Pancreas (tissue), 10 donors: Measurements from ENCODE around the gene S100A16. TPM values are rescaled to one million over a fixed set of nuclear protein-coding genes. Genes with fewer than 3 reads are reported as not detected.
"Not testable (repeated sequence)": the region's sequence is repeated elsewhere in the genome, so short reads cannot be mapped to it uniquely, and the experiment has no call there.

Source experiments
- ATAC-seq, 4 donors: fragments of 200-7000 bp; cut with Tn5 transposase; one replicate each; pipeline versions ENCODE4 v1.8.0 to v1.9.1; 2020; ENCODE audit warnings: mild to moderate bottlenecking in 4 of 4, moderate library complexity in 4 of 4
- DNase-seq, 6 donors: peaks; one replicate each; pipeline ENCODE4 v3.0.0-alpha.2; 2020
- FAIRE-seq: peaks from 2 replicates; lab custom pipeline; 2012; peaks lifted over from hg19 to GRCh38; lab: Jason Lieb, UNC
- H3K27ac ChIP-seq, 4 donors: fragments of 200-600 bp; sonication (generic); 1 replicate in 3 of 4; 2 replicates in 1 of 4; pipeline versions ENCODE4 v1.5.0 to v1.8.0; 2020
- H3K27me3 ChIP-seq, 4 donors: fragments of 200-600 bp; one replicate each; pipeline ENCODE4 v1.8.0; 2021
- H3K36me3 ChIP-seq, 3 donors: fragments of 200-600 bp; sonication (generic) in 1 of 3; one replicate each; pipeline versions ENCODE4 v1.5.0 to v1.8.0; 2020 to 2021
- H3K4me1 ChIP-seq, 3 donors: fragments of 200-600 bp; one replicate each; pipeline ENCODE4 v1.8.0; 2021
- H3K4me3 ChIP-seq, 4 donors: fragments of 200-600 bp; sonication (generic) in 2 of 4; one replicate each; pipeline versions ENCODE4 v1.5.0 to v1.8.0; 2020 to 2021
- H3K9me3 ChIP-seq, 4 donors: fragments of 200-600 bp; one replicate each; pipeline ENCODE4 v1.8.0; 2021
- CTCF ChIP-seq, 4 donors: fragments of 200-600 bp; sonication (generic) in 3 of 4; IDR thresholded peaks; one replicate each; pipeline versions ENCODE4 v1.5.0 to v1.8.0; 2021; ENCODE audit warnings: antibody characterized with exemption in 4 of 4
- WGBS, 2 donors: extraction: QIAGEN DNeasy Blood & Tissue Kit; methylation state at CpG; one replicate each; pipeline ENCODE4 v1.1.7; 2013; 5-methylcytosine and 5-hydroxymethylcytosine counted together
- intact Hi-C, 3 donors: fragments of 100-400 bp; cut with DNase I; formaldehyde crosslinking; loops; one replicate each; pipeline versions ENCODE4 v1.11.1 to v1.14.2; 2022
- polyA plus RNA-seq, 2 donors: library from polyadenylated mRNA; stranded (reverse); fragments of 200-250 nt; gene quantifications; one replicate each; pipeline ENCODE4 v1.2.3, GENCODE V29; 2013
- total RNA-seq, 6 donors: library from RNA; stranded (reverse); fragmentation: NEBNext Ultra II Directional in 4 of 6; extraction: Animal tissue kit (Norgen Biotek cat#: 25700) in 4 of 6; gene quantifications; one replicate each; pipeline versions ENCODE4 v1.2.1 to v1.2.4, GENCODE V29; 2021 to 2023
- donor health status: healthy with polysubstance abuse.
- donor health status: DM: no; HTN: no; CAD: no; lungs with moderate emphysema.
- donor health status: DM: no; HTN: no; CAD: no.
- donor health status: control.
- donor health status: control.
- donor health status: Bipolar disorder and iron deficiency.
- donor health status: DM: yes; HTN: yes; CAD: no.
- donor health status: DM: no; HTN: no; CAD: no.
- donor health status: DM: no; HTN: no; CAD: no.
- donor health status: DM: yes; HTN: yes; CAD: no.

Gene S100A16
- total and polyA plus RNA-seq, 8 donors: 8.1 to 43.9 (median 21.4) TPM

- Histone ChIP-seq H3K4me1 (peaks cover 0 to 8% (median 0%) of the 10 kb centered on the region in 3 donors), H3K9me3 (no peaks in the 10 kb centered on the region), H3K27ac (no peak overlapping the region), H3K4me3 (no peak overlapping the region), H3K36me3 (no peaks in the 10 kb centered on the region), H3K27me3 (no peaks in the 10 kb centered on the region)
- DNase-seq (no peak), ATAC-seq (no peak), FAIRE-seq (no peak)
- WGBS, 2 donors: 55 to 58% methylated on average over 4 of the region's 4 CpGs
- TF ChIP-seq CTCF (IDR thresholded peaks at IDR 0.05): no peak
- intact Hi-C loops: no loop called here
Measured at GRCh38 chr1:153592748-153593147, 20.2 kb downstream of the S100A16 start.

GRCh38 chr1:153588482-153588881, 24.5 kb downstream of the S100A16 start:
- FAIRE-seq (no peak), DNase-seq (no peak), ATAC-seq (no peak)
- no peaks in the 10 kb centered on the region for H3K9me3 ChIP-seq
- peaks cover 0 to 8% (median 0%) of the 10 kb centered on the region in 3 donors for H3K4me1 ChIP-seq
- no peak overlapping the region for H3K27ac ChIP-seq
- no peak overlapping the region for H3K4me3 ChIP-seq
- H3K27me3 ChIP-seq: no peaks in the 10 kb centered on the region
- intact Hi-C loops: no loop called here
- TF ChIP-seq CTCF (IDR thresholded peaks at IDR 0.05): no peak
- H3K36me3 ChIP-seq: no peaks in the 10 kb centered on the region
- 66 to 76% methylated on average over 2 of the region's 2 CpGs for WGBS, 2 donors

- H3K9me3 ChIP-seq, DNase-seq, H3K27ac ChIP-seq, FAIRE-seq, ATAC-seq, H3K36me3 ChIP-seq, H3K4me1 ChIP-seq, H3K4me3 ChIP-seq, intact Hi-C loops, H3K27me3 ChIP-seq: not testable (repeated sequence)
- 90 to 94% methylated on average over 10 of the region's 10 CpGs for WGBS, 2 donors
Measured at GRCh38 chr1:153588033-153588432, 24.9 kb downstream of the S100A16 start.

- H3K9me3 ChIP-seq: no peaks in the 10 kb centered on the region
- H3K27ac ChIP-seq: no peak overlapping the region
- H3K4me1 ChIP-seq: peaks cover 0 to under 1% (median 0%) of the 10 kb centered on the region in 3 donors
- intact Hi-C loops: no loop called here
- no peaks in the 10 kb centered on the region for H3K27me3 ChIP-seq
- H3K4me3 ChIP-seq: no peak overlapping the region
- WGBS, 2 donors: 50 to 62% methylated on average over 5 of the region's 5 CpGs
- no peak for ATAC-seq
- TF ChIP-seq CTCF (IDR thresholded peaks at IDR 0.05): no peak
- no peak for FAIRE-seq
- no peak for DNase-seq
- H3K36me3 ChIP-seq: no peaks in the 10 kb centered on the region
Measured at GRCh38 chr1:153587314-153587713, 25.6 kb downstream of the S100A16 start.

- intact Hi-C loops: no loop called here
- Histone ChIP-seq H3K36me3 (no peaks in the 10 kb centered on the region), H3K4me1 (no peaks in the 10 kb centered on the region), H3K27me3 (no peaks in the 10 kb centered on the region), H3K27ac (no peak overlapping the region), H3K4me3 (no peak overlapping the region), H3K9me3 (no peaks in the 10 kb centered on the region)
- DNase-seq (no peak), FAIRE-seq (no peak), ATAC-seq (no peak)
- 50 to 52% methylated on average over 1 of the region's 1 CpG for WGBS, 2 donors
- no peak for TF ChIP-seq CTCF (IDR thresholded peaks at IDR 0.05)
Measured at GRCh38 chr1:153586347-153586746, 26.6 kb downstream of the S100A16 start.
